Activated T-helper 1 cell treated with anti-CD3 and anti-CD28 coated beads, Interleukin-12 subunit alpha, Interleukin-12 subunit beta, Interleukin-2, Interleukin-4 antibody, amounts not matched to agents 30 ng/mL and 10 ng/mL and 1 ng/mL, durations not matched to agents 14 hours and 24 hours and 36 hours (primary cell): ENCODE results near the gene SLC38A4. TPM values are rescaled to one million over a fixed set of nuclear protein-coding genes. Genes with fewer than 3 reads are reported as not detected.

ENCODE experiments used
- DNase-seq: peaks from one replicate; pipeline ENCODE4 v3.0.0; 2021; ENCODE audit warnings: low spot score
- H3K27ac Mint-ChIP-seq: one replicate; pipeline ENCODE4 v1.8.0; 2021; ENCODE audit warnings: mild to moderate bottlenecking, mixed read lengths
- H3K27me3 Mint-ChIP-seq: one replicate; pipeline ENCODE4 v1.8.0; 2022; ENCODE audit warnings: mild to moderate bottlenecking, moderate library complexity, mixed read lengths; ENCODE audit not compliant: insufficient read depth
- H3K36me3 Mint-ChIP-seq: one replicate; pipeline ENCODE4 v1.8.0; 2021; ENCODE audit warnings: low read depth, mixed read lengths
- H3K4me1 Mint-ChIP-seq: one replicate; pipeline ENCODE4 v1.8.0; 2021; ENCODE audit warnings: low read depth, mixed read lengths
- H3K4me3 Mint-ChIP-seq: one replicate; pipeline ENCODE4 v1.8.0; 2021; ENCODE audit warnings: mild to moderate bottlenecking, moderate library complexity, mixed read lengths
- H3K9me3 Mint-ChIP-seq: one replicate; pipeline ENCODE4 v1.8.0; 2021; ENCODE audit warnings: mixed read lengths
- intact Hi-C: fragments of 100-400 bp; cut with micrococcal nuclease; formaldehyde crosslinking; loops from one replicate; pipeline ENCODE4 v1.15.1; 2024
- total RNA-seq: library from RNA; stranded (reverse); gene quantifications from 2 replicates; pipeline ENCODE4 v1.2.3, GENCODE V29; 2022

SLC38A4 gene
- total RNA-seq, 1 donor from 2014 or later: not detected

DNA sequence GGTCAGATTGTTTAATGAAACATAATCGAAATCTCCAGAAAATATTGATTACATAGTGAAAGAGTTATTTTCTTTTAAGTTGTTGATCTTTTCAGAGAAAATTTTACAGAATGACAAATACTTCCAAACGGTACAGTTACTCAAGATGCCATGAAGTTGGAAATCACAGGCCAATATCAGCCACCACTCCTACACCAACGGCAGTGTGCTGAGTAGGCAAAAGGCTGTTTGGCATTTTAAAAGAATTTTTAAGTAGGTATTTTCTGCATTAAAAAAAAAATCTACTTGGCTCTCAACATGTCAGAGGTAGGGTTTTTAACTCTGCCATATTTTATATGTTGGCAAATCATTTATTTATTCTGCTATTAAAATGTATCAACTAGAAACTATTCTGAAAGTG, 21.7 kb downstream of the SLC38A4 start:
- Mint-ChIP-seq H3K27ac (no peak overlapping the region), H3K9me3 (no peaks in the 10 kb centered on the region), H3K4me1 (no peaks in the 10 kb centered on the region), H3K27me3 (peaks cover 14% of the 10 kb centered on the region), H3K36me3 (no peaks in the 10 kb centered on the region), H3K4me3 (no peak overlapping the region)
- intact Hi-C loops: no loop called here
- no peak for DNase-seq

- H3K36me3 Mint-ChIP-seq: no peaks in the 10 kb centered on the region
- no peaks in the 10 kb centered on the region for H3K9me3 Mint-ChIP-seq
- no peak for DNase-seq
- peaks cover 14% of the 10 kb centered on the region for H3K27me3 Mint-ChIP-seq
- H3K4me3 Mint-ChIP-seq: no peak overlapping the region
- H3K4me1 Mint-ChIP-seq: no peaks in the 10 kb centered on the region
- intact Hi-C loops: no loop called here
- no peak overlapping the region for H3K27ac Mint-ChIP-seq
Observed at GRCh38 chr12:46803517-46803916, 22.3 kb downstream of the SLC38A4 start.

GRCh38 chr12:46801293-46801692, 24.5 kb downstream of the SLC38A4 start:
- Mint-ChIP-seq H3K27me3 (peaks cover 8% of the 10 kb centered on the region), H3K9me3 (no peaks in the 10 kb centered on the region), H3K36me3 (peaks cover 4% of the 10 kb centered on the region), H3K4me3 (no peak overlapping the region), H3K4me1 (peaks cover under 1% of the 10 kb centered on the region), H3K27ac (no peak overlapping the region)
- intact Hi-C loops: no loop called here
- no peak for DNase-seq

DNA sequence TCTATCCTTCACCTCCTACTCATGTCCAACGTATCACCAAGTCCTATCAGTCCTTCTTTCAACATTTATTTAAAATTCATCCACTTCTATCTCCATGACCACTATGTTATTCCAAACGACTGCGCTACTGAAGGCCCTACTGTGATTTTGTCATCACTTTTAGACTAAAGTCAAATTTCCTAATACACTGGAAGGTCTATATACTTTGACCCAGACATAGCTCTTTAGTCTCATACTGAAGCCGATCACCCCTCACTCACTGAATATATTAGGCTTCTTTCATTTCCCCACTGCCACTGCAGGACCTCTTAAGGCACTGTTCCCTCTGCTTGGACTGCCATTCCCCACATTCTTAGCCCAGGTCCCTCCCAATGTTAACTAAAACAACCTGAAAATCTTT, 25.6 kb downstream of the SLC38A4 start:
- Mint-ChIP-seq H3K4me3 (no peak overlapping the region), H3K27ac (no peak overlapping the region), H3K4me1 (peaks cover 9% of the 10 kb centered on the region), H3K27me3 (peaks cover 5% of the 10 kb centered on the region), H3K36me3 (peaks cover 4% of the 10 kb centered on the region), H3K9me3 (no peaks in the 10 kb centered on the region)
- intact Hi-C loops: no loop called here
- DNase-seq: no peak

DNA sequence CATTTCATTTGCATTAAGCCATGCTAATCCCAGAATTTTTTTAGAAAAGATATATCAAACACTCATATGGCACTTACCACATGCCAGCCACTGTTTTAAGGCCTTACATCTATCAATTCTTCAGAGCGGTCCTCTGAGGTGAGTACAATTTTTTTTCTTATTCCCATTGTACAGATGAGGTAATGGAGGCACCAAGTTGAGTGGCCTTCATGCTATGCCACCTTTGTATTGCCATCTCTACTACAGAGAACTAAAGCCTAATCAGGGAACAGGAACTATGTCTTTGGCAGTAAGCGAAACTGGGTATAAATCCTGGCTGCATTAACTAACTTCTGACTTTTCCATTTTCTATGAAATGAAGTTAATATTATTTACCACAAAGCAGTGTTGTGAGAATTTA, 27.1 kb downstream of the SLC38A4 start:
- Mint-ChIP-seq H3K27ac (no peak overlapping the region), H3K4me3 (no peak overlapping the region), H3K27me3 (peaks cover 5% of the 10 kb centered on the region), H3K9me3 (no peaks in the 10 kb centered on the region), H3K4me1 (peaks cover 19% of the 10 kb centered on the region), H3K36me3 (peaks cover 4% of the 10 kb centered on the region)
- DNase-seq: no peak
- intact Hi-C loops: loop anchor here (10.0 kb wide), 2 partner anchors 284 to 414 kb away; no protein-coding TSS in a partner anchor

DNA sequence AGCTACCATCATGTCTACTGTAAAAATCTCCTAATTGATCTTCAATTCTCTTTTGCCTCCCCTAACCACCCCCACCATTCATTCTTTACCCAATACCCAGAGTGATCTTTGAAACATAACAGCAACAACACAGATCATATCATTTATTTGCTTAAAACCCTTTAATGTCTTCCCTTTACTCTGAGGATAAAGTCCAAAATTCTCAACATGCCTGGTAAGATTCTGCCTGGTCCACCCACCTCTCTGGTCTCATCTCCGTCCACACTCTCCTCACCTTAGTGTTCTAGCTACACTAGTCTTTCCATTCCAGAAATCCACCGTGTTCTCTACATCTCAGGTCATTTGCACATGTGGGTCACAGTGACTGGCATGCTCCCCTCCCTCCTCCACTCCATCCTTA, 27.7 kb downstream of the SLC38A4 start:
- no peak overlapping the region for H3K27ac Mint-ChIP-seq
- peaks cover 4% of the 10 kb centered on the region for H3K36me3 Mint-ChIP-seq
- no peak for DNase-seq
- H3K27me3 Mint-ChIP-seq: peaks cover 7% of the 10 kb centered on the region
- peaks cover 19% of the 10 kb centered on the region for H3K4me1 Mint-ChIP-seq
- no peak overlapping the region for H3K4me3 Mint-ChIP-seq
- H3K9me3 Mint-ChIP-seq: no peaks in the 10 kb centered on the region
- intact Hi-C loops: loop anchor here (10.0 kb wide), 2 partner anchors 283 to 413 kb away; no protein-coding TSS in a partner anchor

GRCh38 chr12:46795988-46796387, 29.8 kb downstream of the SLC38A4 start:
- Mint-ChIP-seq H3K36me3 (peaks cover 4% of the 10 kb centered on the region), H3K4me3 (no peak overlapping the region), H3K9me3 (no peaks in the 10 kb centered on the region), H3K27ac (no peak overlapping the region), H3K4me1 (peaks cover 19% of the 10 kb centered on the region), H3K27me3 (peaks cover 5% of the 10 kb centered on the region)
- intact Hi-C loops: loop anchor here (2.0 to 10.0 kb wide), 3 partner anchors 33 to 411 kb away; no protein-coding TSS in a partner anchor
- DNase-seq: no peak

DNA sequence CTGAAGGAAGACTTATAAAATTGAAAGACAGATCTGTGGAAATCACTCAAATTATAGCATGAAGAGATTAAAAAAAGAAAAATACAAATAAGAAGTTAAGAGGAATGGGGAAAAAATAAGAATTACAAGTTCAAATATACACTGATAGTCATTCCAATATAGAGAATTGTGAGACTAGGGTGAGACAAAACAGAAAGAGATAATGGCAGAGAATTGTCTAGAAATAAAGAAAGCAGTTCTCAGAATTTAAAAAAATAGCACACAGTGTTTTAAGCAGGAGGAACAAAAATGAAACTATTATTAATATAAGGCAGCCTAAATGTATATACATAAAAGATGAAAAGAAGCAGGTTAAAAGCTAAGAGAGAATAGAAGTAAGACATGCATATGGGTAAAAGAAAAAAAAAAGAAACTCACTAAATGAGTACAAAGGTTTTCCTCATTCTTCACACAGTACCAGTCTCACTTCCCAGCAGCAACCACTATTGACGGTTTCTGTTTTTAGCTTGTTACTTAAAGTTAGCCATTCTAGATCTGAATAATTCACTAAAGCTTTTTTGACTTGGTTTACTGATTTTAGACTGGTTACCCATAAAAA, 31.1 kb downstream of the SLC38A4 start:
- H3K27ac Mint-ChIP-seq: peak overlapping the region; percentile 64
- H3K9me3 Mint-ChIP-seq: no peaks in the 10 kb centered on the region
- peaks cover 2% of the 10 kb centered on the region for H3K27me3 Mint-ChIP-seq

GRCh38 chr12:46792925-46793324, 32.9 kb downstream of the SLC38A4 start:
- intact Hi-C loops: loop anchor here (10.0 kb wide), 2 partner anchors 278 to 408 kb away; no protein-coding TSS in a partner anchor
- peaks cover 27% of the 10 kb centered on the region for H3K4me1 Mint-ChIP-seq
- H3K4me3 Mint-ChIP-seq: no peak overlapping the region
- H3K27ac Mint-ChIP-seq: no peak overlapping the region
- peaks cover 2% of the 10 kb centered on the region for H3K27me3 Mint-ChIP-seq
- no peak for DNase-seq
- peaks cover 1% of the 10 kb centered on the region for H3K36me3 Mint-ChIP-seq
- H3K9me3 Mint-ChIP-seq: no peaks in the 10 kb centered on the region

More for the DNA sequence above, 31.1 kb downstream of the SLC38A4 start:
- H3K4me1 Mint-ChIP-seq: peaks cover 19% of the 10 kb centered on the region
- DNase-seq: no peak
- intact Hi-C loops: loop anchor here (2.0 to 10.0 kb wide), 3 partner anchors 32 to 410 kb away; no protein-coding TSS in a partner anchor
- H3K4me3 Mint-ChIP-seq: no peak overlapping the region
- H3K36me3 Mint-ChIP-seq: peaks cover 4% of the 10 kb centered on the region

- no peak overlapping the region for H3K4me3 Mint-ChIP-seq
- DNase-seq: no peak
- H3K36me3 Mint-ChIP-seq: no peaks in the 10 kb centered on the region
- H3K9me3 Mint-ChIP-seq: no peaks in the 10 kb centered on the region
- peaks cover 2% of the 10 kb centered on the region for H3K27me3 Mint-ChIP-seq
- H3K4me1 Mint-ChIP-seq: peaks cover 25% of the 10 kb centered on the region
- intact Hi-C loops: loop anchor here (10.0 kb wide), 2 partner anchors 275 to 405 kb away; no protein-coding TSS in a partner anchor
- H3K27ac Mint-ChIP-seq: peak overlapping the region; percentile 42
Observed at GRCh38 chr12:46790066-46790465, 35.7 kb downstream of the SLC38A4 start.

- Mint-ChIP-seq H3K27ac (peak overlapping the region; percentile 43), H3K4me1 (peaks cover 14% of the 10 kb centered on the region), H3K9me3 (no peaks in the 10 kb centered on the region), H3K36me3 (no peaks in the 10 kb centered on the region), H3K27me3 (peaks cover 1% of the 10 kb centered on the region), H3K4me3 (no peak overlapping the region)
- DNase-seq: no peak
- intact Hi-C loops: no loop called here
Observed at GRCh38 chr12:46788072-46788887, 37.5 kb downstream of the SLC38A4 start.

GRCh38 chr12:46787496-46788055, 38.2 kb downstream of the SLC38A4 start:
- no peak for DNase-seq
- Mint-ChIP-seq H3K9me3 (no peaks in the 10 kb centered on the region), H3K36me3 (no peaks in the 10 kb centered on the region), H3K27me3 (no peaks in the 10 kb centered on the region), H3K27ac (no peak overlapping the region), H3K4me1 (peaks cover 14% of the 10 kb centered on the region), H3K4me3 (no peak overlapping the region)
- intact Hi-C loops: no loop called here

- no peak for DNase-seq
- H3K4me1 Mint-ChIP-seq: peaks cover 14% of the 10 kb centered on the region
- no peaks in the 10 kb centered on the region for H3K27me3 Mint-ChIP-seq
- H3K36me3 Mint-ChIP-seq: no peaks in the 10 kb centered on the region
- intact Hi-C loops: no loop called here
- no peaks in the 10 kb centered on the region for H3K9me3 Mint-ChIP-seq
- H3K4me3 Mint-ChIP-seq: no peak overlapping the region
- H3K27ac Mint-ChIP-seq: no peak overlapping the region
Observed at GRCh38 chr12:46786774-46787173, 39.0 kb downstream of the SLC38A4 start.
